Skin epidermis (tissue), 12 donors: ENCODE measurements around the gene FAM169A.

ENCODE experiments used
- H3K27ac ChIP-seq, 21 experiments: fragments of 200-600 bp; sonication (generic) in 11 of 21; one replicate each; pipeline ENCODE4 v1.5.0; 2020; ENCODE audit warnings: mild to moderate bottlenecking in 3 of 21, inconsistent platforms in 2 of 21, moderate library complexity in 2 of 21
- H3K4me3 ChIP-seq, 7 experiments: fragments of 200-600 bp; sonication (generic) in 2 of 7; one replicate each; pipeline ENCODE4 v1.5.0; 2020; ENCODE audit warnings: inconsistent platforms in 2 of 7, mild to moderate bottlenecking in 2 of 7, moderate library complexity in 1 of 7

The FAM169A gene

DNA sequence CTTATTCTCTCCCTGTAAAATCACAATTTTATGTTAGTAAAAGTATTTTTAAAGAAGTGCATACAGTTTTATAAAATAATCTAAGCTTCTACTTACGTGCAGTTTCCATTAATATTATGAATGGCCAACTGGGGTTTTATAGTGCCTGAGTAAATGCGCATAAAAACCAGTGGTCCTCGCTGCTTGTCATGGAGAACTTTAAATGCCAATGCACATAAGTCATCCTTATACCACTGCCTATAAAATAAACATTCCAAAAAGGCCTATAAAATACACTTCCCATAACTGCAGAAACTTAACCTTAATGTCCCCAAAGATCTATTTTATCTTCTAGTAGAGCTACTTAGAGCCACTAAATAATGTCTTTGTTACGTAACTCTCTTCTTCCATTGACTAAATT lies 127.8 kb downstream of the FAM169A start:
- no peak overlapping the region for H3K4me3 ChIP-seq
- no peak overlapping the region for H3K27ac ChIP-seq

DNA sequence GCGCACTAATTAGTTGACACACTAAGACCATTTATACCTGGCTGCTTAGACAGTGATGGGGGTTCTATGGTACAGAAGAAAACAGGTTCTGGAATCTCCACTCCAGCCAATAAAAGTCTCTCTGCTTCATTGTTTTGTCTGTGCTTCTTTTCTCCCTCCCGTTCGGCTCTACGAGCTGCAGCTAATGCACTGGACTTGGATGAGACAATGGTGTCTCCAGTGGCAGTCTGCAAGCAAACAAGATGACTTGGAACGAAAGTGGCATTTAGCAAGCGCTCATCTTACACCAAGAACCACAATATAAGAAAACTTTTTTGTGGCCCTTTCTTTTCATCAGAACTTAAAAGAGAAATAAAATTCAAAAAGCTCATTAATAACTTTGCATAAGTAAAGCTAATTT lies 129.4 kb downstream of the FAM169A start:
- Histone ChIP-seq H3K4me3 (no peak overlapping the region), H3K27ac (no peak overlapping the region)
